H1 (cell line): ENCODE data around the gene DCTN3. TPM values are rescaled to one million over a fixed set of nuclear protein-coding genes. Genes with fewer than 3 reads are reported as not detected.

Source experiments
- CTCF ChIA-PET: fragments of 300-600 bp; sonication (Branson Sonifier 250); formaldehyde crosslinking; loops from one replicate; lab custom pipeline; 2021; ENCODE audit not compliant: partially characterized antibody; lab: Charles Lee
- POLR2A ChIA-PET: fragments of 300-600 bp; sonication (Branson Sonifier 250); formaldehyde crosslinking; loops from one replicate; lab custom pipeline; 2021; ENCODE audit warnings: inconsistent platforms; ENCODE audit not compliant: partially characterized antibody; lab: Charles Lee
- DNase-seq, 2 experiments: peaks; one replicate each; pipeline versions ENCODE4 v3.0.0 to v3.0.0-alpha.2; 2010 to 2022; ENCODE audit warnings: low spot score in 2 of 2, low read depth in 1 of 2, mixed read lengths in 1 of 2
- FAIRE-seq: peaks from 2 replicates; lab custom pipeline; 2011; peaks lifted over from hg19 to GRCh38; lab: Jason Lieb, UNC
- H2AFZ ChIP-seq: 2 replicates; pipeline ENCODE4 v1.8.1; 2012; ENCODE audit warnings: low read length, inconsistent platforms
- H2AK5ac ChIP-seq: 2 replicates; pipeline ENCODE4 v1.6.1; 2013; ENCODE audit warnings: low read depth, low read length
- H2BK120ac ChIP-seq: replicated peaks from 2 replicates; pipeline ENCODE3; 2013; ENCODE audit warnings: low read depth, low read length, inconsistent platforms
- H2BK12ac ChIP-seq: 2 replicates; pipeline ENCODE4 v1.6.1; 2013; ENCODE audit warnings: low read depth, low read length
- H2BK15ac ChIP-seq: 2 replicates; pipeline ENCODE4 v1.6.1; 2013; ENCODE audit warnings: low read length
- H2BK20ac ChIP-seq: 2 replicates; pipeline ENCODE4 v1.6.1; 2013; ENCODE audit warnings: low read length
- H2BK5ac ChIP-seq: 2 replicates; pipeline ENCODE4 v1.6.1; 2013; ENCODE audit warnings: low read depth, low read length
- H3K14ac ChIP-seq: 2 replicates; pipeline ENCODE4 v1.6.1; 2013; ENCODE audit warnings: inconsistent platforms; ENCODE audit not compliant: insufficient read length
- H3K18ac ChIP-seq: 2 replicates; pipeline ENCODE4 v1.6.1; 2013; ENCODE audit warnings: low read length; ENCODE audit errors: extremely low read depth
- H3K23ac ChIP-seq: 2 replicates; pipeline ENCODE4 v1.6.1; 2013; ENCODE audit warnings: inconsistent platforms; ENCODE audit not compliant: insufficient read length
- H3K23me2 ChIP-seq: 2 replicates; pipeline ENCODE4 v1.6.1; 2013; ENCODE audit warnings: low read depth, low read length
- H3K27ac ChIP-seq: 2 replicates; pipeline ENCODE4 v1.6.1; 2011; ENCODE audit warnings: low read depth, low read length, inconsistent platforms
- H3K27me3 ChIP-seq, 4 experiments: replicated peaks in 1 of 4; 1 replicate in 1 of 4; 2 replicates in 3 of 4; pipeline versions ENCODE4 v1.6.1 to v1.8.1; 2011 to 2013; ENCODE audit warnings: low read length in 3 of 4, mild to moderate bottlenecking in 3 of 4, inconsistent platforms in 2 of 4, mixed read lengths in 2 of 4, moderate library complexity in 1 of 4; ENCODE audit not compliant: control insufficient read depth in 3 of 4, insufficient read depth in 3 of 4; ENCODE audit errors: extremely low read depth in 1 of 4
- H3K36me3 ChIP-seq, 4 experiments: 2 replicates each; pipeline versions ENCODE4 v1.6.1 to v1.8.1; 2011 to 2013; ENCODE audit warnings: mild to moderate bottlenecking in 4 of 4, low read length in 3 of 4, moderate library complexity in 2 of 4, control low read depth in 1 of 4, inconsistent platforms in 1 of 4; ENCODE audit not compliant: insufficient read depth in 4 of 4, control insufficient read depth in 2 of 4
- H3K4ac ChIP-seq: replicated peaks from 2 replicates; pipeline ENCODE3; 2013; ENCODE audit warnings: low read length, low read depth, mixed read lengths, inconsistent platforms; ENCODE audit not compliant: insufficient read length
- H3K4me1 ChIP-seq, 4 experiments: replicated peaks in 1 of 4; 1 replicate in 1 of 4; 2 replicates in 3 of 4; pipeline versions ENCODE4 v1.6.1 to v1.8.1; 2011 to 2013; ENCODE audit warnings: low read length in 3 of 4, inconsistent platforms in 2 of 4, mixed read lengths in 1 of 4; ENCODE audit not compliant: insufficient read depth in 4 of 4, control insufficient read depth in 3 of 4
- H3K4me2 ChIP-seq, 2 experiments: 2 replicates each; pipeline versions ENCODE4 v1.6.1 to v1.8.1; 2011 to 2013; ENCODE audit warnings: low read depth in 2 of 2, low read length in 2 of 2, control low read depth in 1 of 2, inconsistent platforms in 1 of 2, mild to moderate bottlenecking in 1 of 2; ENCODE audit not compliant: insufficient read depth in 1 of 2
- H3K4me3 ChIP-seq, 4 experiments: fragments of 200-600, 300-600 bp in 1 of 4; sonication (generic), shearing (Covaris generic), sonication (Bioruptor Twin) in 1 of 4; 2 replicates each; pipeline versions ENCODE4 v1.5.1 to v1.8.1; 2011 to 2016; ENCODE audit warnings: low read length in 4 of 4, low read depth in 3 of 4, control low read depth in 2 of 4, inconsistent platforms in 2 of 4, mild to moderate bottlenecking in 2 of 4, mixed read lengths in 1 of 4, moderate library complexity in 1 of 4; ENCODE audit not compliant: insufficient read depth in 2 of 4; ENCODE audit errors: extremely low read depth in 1 of 4
- H3K56ac ChIP-seq: replicated peaks from 2 replicates; pipeline ENCODE3; 2013; ENCODE audit warnings: low read depth, mild to moderate bottlenecking, mixed read lengths, low read length, inconsistent platforms; ENCODE audit not compliant: insufficient read length
- H3K79me1 ChIP-seq: 2 replicates; pipeline ENCODE4 v1.6.1; 2013; ENCODE audit warnings: low read depth, low read length, control low read depth
- H3K79me2 ChIP-seq, 2 experiments: 2 replicates each; pipeline versions ENCODE4 v1.6.1 to v1.8.1; 2012 to 2013; ENCODE audit warnings: low read length in 2 of 2, mild to moderate bottlenecking in 2 of 2, inconsistent platforms in 1 of 2; ENCODE audit not compliant: insufficient read depth in 2 of 2, control insufficient read depth in 1 of 2
- H3K9ac ChIP-seq, 4 experiments: replicated peaks in 1 of 4; 1 replicate in 1 of 4; 2 replicates in 3 of 4; pipeline versions ENCODE4 v1.6.1 to v1.8.1; 2011 to 2013; ENCODE audit warnings: low read depth in 3 of 4, low read length in 3 of 4, control low read depth in 2 of 4, mild to moderate bottlenecking in 2 of 4, moderate library complexity in 2 of 4, inconsistent platforms in 1 of 4; ENCODE audit errors: extremely low read depth in 1 of 4
- H3K9me3 ChIP-seq, 2 experiments: 2 replicates each; pipeline versions ENCODE4 v1.6.1 to v1.8.1; 2012 to 2013; ENCODE audit warnings: mild to moderate bottlenecking in 2 of 2, moderate library complexity in 2 of 2, control low read depth in 1 of 2, inconsistent platforms in 1 of 2, low read depth in 1 of 2, low read length in 1 of 2, mixed read lengths in 1 of 2; ENCODE audit not compliant: insufficient read depth in 2 of 2
- H4K20me1 ChIP-seq, 2 experiments: replicated peaks in 1 of 2; 2 replicates each; pipeline versions ENCODE3 to v1.8.1; 2011 to 2013; ENCODE audit warnings: inconsistent platforms in 2 of 2, low read length in 2 of 2, mild to moderate bottlenecking in 1 of 2; ENCODE audit not compliant: insufficient read depth in 2 of 2, control insufficient read depth in 1 of 2
- H4K5ac ChIP-seq: 2 replicates; pipeline ENCODE4 v1.6.1; 2013; ENCODE audit warnings: low read length, low read depth, mixed read lengths, inconsistent platforms; ENCODE audit not compliant: insufficient read length
- H4K8ac ChIP-seq: 2 replicates; pipeline ENCODE4 v1.8.0; 2013; ENCODE audit warnings: mild to moderate bottlenecking, moderate library complexity, low read length, inconsistent platforms; ENCODE audit not compliant: insufficient read depth; ENCODE audit errors: extremely low read depth
- H4K91ac ChIP-seq: replicated peaks from 2 replicates; pipeline ENCODE3; 2013; ENCODE audit warnings: low read length, mixed read lengths, inconsistent platforms; ENCODE audit not compliant: insufficient read length
- ASH2L ChIP-seq: fragments of 200-600, 300-600 bp; sonication (generic); IDR thresholded peaks from one replicate; pipeline ENCODE4 v1.7.1; 2017; ENCODE audit warnings: low read length
- CBX8 ChIP-seq: fragments of 300-800, 300-1000 bp; sonication (generic); IDR thresholded peaks from 2 replicates; pipeline ENCODE4 v1.7.1; 2016; ENCODE audit warnings: low read depth, low read length, borderline replicate concordance
- CTBP2 ChIP-seq: IDR thresholded peaks from 2 replicates; pipeline ENCODE4 v1.7.0; 2011; ENCODE audit warnings: borderline replicate concordance, mild to moderate bottlenecking, moderate library complexity, mixed read lengths, low read length; ENCODE audit not compliant: insufficient read depth, insufficient read length
- EZH2 ChIP-seq: fragments of 200-600 bp; sonication (generic); IDR thresholded peaks from 2 replicates; pipeline ENCODE4 v1.7.1; 2012; ENCODE audit warnings: low read depth, mild to moderate bottlenecking, moderate library complexity, low read length, inconsistent platforms; ENCODE audit not compliant: severe bottlenecking
- JUN ChIP-seq: IDR thresholded peaks from 2 replicates; pipeline ENCODE4 v1.6.1; 2011; ENCODE audit warnings: low read depth, mild to moderate bottlenecking, improper control_type of control experiment, low read length
- PHF8 ChIP-seq: fragments of 200-600 bp; sonication (generic); conservative IDR thresholded peaks from 2 replicates; pipeline ENCODE4 v1.7.1; 2012; ENCODE audit warnings: low read depth, mild to moderate bottlenecking, inconsistent platforms, low read length, moderate library complexity
- RAD21 ChIP-seq, 2 experiments: IDR thresholded peaks in 1 of 2; conservative IDR thresholded peaks in 1 of 2; 2 replicates each; pipeline ENCODE4 v1.6.1; 2011; ENCODE audit warnings: low read depth in 2 of 2, low read length in 2 of 2, improper control_type of control experiment in 1 of 2, inconsistent platforms in 1 of 2, mild to moderate bottlenecking in 1 of 2, moderate library complexity in 1 of 2
- RXRA ChIP-seq: IDR thresholded peaks from 2 replicates; pipeline ENCODE4 v1.6.1; 2011; ENCODE audit warnings: low read depth, mild to moderate bottlenecking, low read length, moderate library complexity; ENCODE audit not compliant: insufficient read depth
- SP1 ChIP-seq: IDR thresholded peaks from 2 replicates; pipeline ENCODE4 v1.6.1; 2011; ENCODE audit warnings: low read depth, low read length
- TAF7 ChIP-seq: optimal IDR thresholded peaks from 2 replicates; pipeline ENCODE3; 2011; ENCODE audit warnings: low read depth, mild to moderate bottlenecking, inconsistent platforms, low read length, moderate library complexity, borderline replicate concordance
- TBP ChIP-seq: IDR thresholded peaks from 2 replicates; pipeline ENCODE4 v1.6.1; 2011; ENCODE audit warnings: low read depth, low read length, improper control_type of control experiment
- TEAD4 ChIP-seq: IDR thresholded peaks from 2 replicates; pipeline ENCODE4 v1.6.1; 2012; ENCODE audit warnings: low read depth, low read length, inconsistent platforms, mixed read lengths
- polyA plus RNA-seq, 7 experiments: library from polyadenylated mRNA; depleted of rRNA in 3 of 7; stranded (reverse) in 5 of 7; unstranded in 2 of 7; fragments of >200 nt in 5 of 7; fragments of 200-250 nt in 2 of 7; gene quantifications; 1 replicate in 5 of 7; 2 replicates in 1 of 7; 4 replicates in 1 of 7; pipeline versions ENCODE4 v1.2.1 to v1.2.3, GENCODE V29; 2011 to 2013; ENCODE audit warnings: missing spikeins in 2 of 7, mixed read lengths in 2 of 7
- total RNA-seq: library from RNA; stranded (reverse); fragmentation: NEBNext Ultra II Directional; extraction: Animal tissue kit (Norgen Biotek cat#: 25700); gene quantifications from 2 replicates; pipeline ENCODE4 v1.2.1, GENCODE V29; 2021

The DCTN3 gene
- total and polyA plus RNA-seq, 2 of the 8 experiments (the other 6 are each of a cell fraction or from before 2014, with no cell fraction given): 25.6 to 39.2 TPM

GRCh38 chr9:34644766-34645314 is 24.5 kb upstream of the DCTN3 start:
- no peak for DNase-seq
- Histone ChIP-seq H2AK5ac (no peak overlapping the region), H2BK12ac (no peak overlapping the region), H3K4me1 (peaks cover 3 to 17% (median 11%) of the 10 kb centered on the region in 4 experiments), H3K27me3 (no peaks in the 10 kb centered on the region; a peak in 1 of 7 replicates), H2BK20ac (0 out of 2 replicates have a peak overlapping the region, but pooled peaks have one; percentile 72), H3K14ac (no peak overlapping the region), H3K9ac (peak overlapping the region in 1 of 4 experiments; percentile 18; a peak in 1 of 7 replicates), H4K5ac (peak overlapping the region; percentile 34), H3K36me3 (peaks cover 3 to 20% (median 8%) of the 10 kb centered on the region in 4 experiments; a peak in 7 of 8 replicates), H3K4me3 (peak overlapping the region in 2 of 4 experiments; percentile 4 to 29; a peak in 2 of 8 replicates), H3K9me3 (no peaks in the 10 kb centered on the region), H2BK15ac (peak overlapping the region; percentile 46; the same call in 1 of the 2 replicates), H2BK120ac (no peak overlapping the region), H3K23ac (no peak overlapping the region), H3K56ac (no peak overlapping the region), H4K20me1 (peaks cover 2 to 8% of the 10 kb centered on the region in 2 experiments), H3K4me2 (peak overlapping the region; percentile 52 to 59), H3K27ac (no peak overlapping the region; the same call in 1 of the 2 replicates), H3K79me2 (peaks cover 0 to 12% of the 10 kb centered on the region in 2 experiments; a peak in 1 of 4 replicates), H3K79me1 (peaks cover 6% of the 10 kb centered on the region; the same call in 1 of the 2 replicates), H2AFZ (peak overlapping the region; percentile 75), H3K23me2 (peaks cover 11% of the 10 kb centered on the region; the same call in 1 of the 2 replicates), H4K8ac (no peak overlapping the region), H2BK5ac (no peak overlapping the region), H3K18ac (peak overlapping the region; percentile 6; the same call in 1 of the 2 replicates), H4K91ac (no peak overlapping the region), H3K4ac (no peak overlapping the region)
- POLR2A ChIA-PET: interaction anchor here (0.7 to 10.6 kb wide), 6 partner anchors 10 to 32 kb away, joined by 3 to 92 read pairs (median 3); partner anchors contain the start of gene CCL27
- FAIRE-seq: peak; percentile 48
- CTCF ChIA-PET: interaction anchor here (0.6 to 18.5 kb wide), 7 partner anchors 9 to 97 kb away, joined by 3 to 401 read pairs (median 5); partner anchors contain the start of genes CCL27, IL11RA, RPP25L and SIGMAR1
- TF ChIP-seq RXRA: no peak
- TF ChIP-seq TEAD4: peak; percentile 60; the same call in 1 of the 2 replicates
- no peak for TF ChIP-seq CTBP2
- TF ChIP-seq JUN: no peak
- no peak for TF ChIP-seq TBP
- peak in 1 of 2 experiments; percentile 2; a peak in 1 of 4 replicates for TF ChIP-seq RAD21 (IDR thresholded peaks at IDR 0.05 in 1 of 2, conservative IDR thresholded peaks at IDR 0.05 in 1 of 2; ENCODE audit: low read depth in 2 of 2, low read length in 2 of 2)
- peak; percentile 63 for TF ChIP-seq ASH2L
- no peak for TF ChIP-seq TAF7
- peak; percentile 94 for TF ChIP-seq SP1
- TF ChIP-seq CBX8: no peak
- TF ChIP-seq PHF8: no peak
- no peak for TF ChIP-seq EZH2
